ENCODE results near the gene WDR55.
"Not testable (repeated sequence)": the region's sequence is repeated elsewhere in the genome, so short reads cannot be mapped to it uniquely, and the experiment has no call there.

The WDR55 gene

DNA sequence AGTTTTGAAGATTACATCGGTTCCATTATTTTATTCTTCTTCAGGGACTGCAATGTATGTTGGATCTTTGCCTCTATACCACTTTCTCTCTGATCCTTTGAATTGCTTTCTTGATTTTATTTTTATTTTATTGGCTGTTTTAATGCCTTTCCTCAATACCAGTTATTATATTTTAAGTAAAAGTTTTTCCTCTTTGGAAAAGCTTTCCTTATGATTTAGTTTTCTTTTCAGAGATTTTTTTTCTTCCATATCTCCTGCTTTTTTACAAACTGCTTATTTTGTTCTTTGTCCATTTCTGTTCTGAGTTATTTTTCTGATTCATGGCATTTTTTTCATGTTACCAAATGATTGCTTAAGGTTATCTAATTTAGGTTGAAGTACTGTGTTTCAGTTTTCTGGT is 47.1 kb downstream of the WDR55 start:
- no peak for DNase-seq

DNA sequence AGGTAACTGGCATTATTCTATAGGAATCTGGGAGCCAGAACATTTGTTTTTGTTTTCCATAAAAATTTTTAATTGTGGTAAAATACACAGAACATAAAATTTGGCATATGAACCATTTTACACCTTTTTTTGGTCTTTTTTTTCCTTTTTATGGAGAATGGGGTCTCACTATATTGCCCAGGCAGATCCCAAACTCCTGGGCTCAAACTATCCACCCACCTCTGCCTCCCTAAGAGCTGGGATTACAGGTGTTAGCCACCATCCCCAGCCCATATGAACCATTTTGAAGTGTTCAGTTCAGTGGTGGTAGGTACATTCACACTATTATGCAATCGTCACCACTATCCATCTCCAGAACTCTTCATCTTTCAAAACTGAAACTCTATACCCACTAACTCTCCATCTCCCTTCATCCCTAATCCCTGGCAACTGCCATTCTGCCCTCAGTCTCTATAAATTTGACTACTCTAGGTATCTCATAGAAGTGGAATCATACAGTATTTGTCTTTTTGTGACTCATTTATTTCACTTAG is 48.9 kb downstream of the WDR55 start:
- DNase-seq: no peak

DNA sequence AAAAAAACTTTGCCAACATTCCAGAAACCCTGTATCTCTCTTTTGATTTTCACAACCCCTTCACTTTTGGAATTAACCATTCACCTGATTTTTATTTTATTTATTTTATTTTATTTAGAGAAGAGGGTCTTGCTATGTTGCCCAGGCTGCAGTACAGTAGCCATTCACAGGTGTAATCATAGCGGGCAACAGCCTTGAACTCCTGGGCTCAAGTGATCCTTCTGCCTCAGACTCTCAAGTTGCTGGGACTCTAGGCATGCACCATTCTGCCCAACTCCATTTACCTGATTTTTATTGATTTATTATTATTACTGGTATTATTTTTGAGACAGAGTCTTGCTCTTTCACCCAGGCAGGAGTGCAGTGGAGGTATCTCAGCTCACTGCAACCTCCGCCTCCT is 51.5 kb downstream of the WDR55 start:
- DNase-seq: not testable (repeated sequence)

DNA sequence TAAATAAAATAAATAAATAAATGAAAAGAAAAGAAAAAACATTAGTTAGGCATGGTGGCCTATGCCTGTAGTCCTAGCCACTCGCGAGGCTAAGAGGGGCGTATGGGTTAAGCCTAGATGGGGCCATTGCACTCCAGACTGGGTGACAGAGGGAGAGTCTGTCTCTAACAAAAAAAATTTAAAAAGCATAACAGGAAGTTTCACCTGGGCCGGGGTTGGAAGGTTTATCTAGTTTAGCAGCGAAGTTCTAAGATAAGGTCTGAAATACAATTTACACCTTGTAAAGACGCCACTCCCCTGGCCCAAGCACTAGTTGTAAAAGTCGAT is 53.5 kb downstream of the WDR55 start:
- no peak for DNase-seq

DNA sequence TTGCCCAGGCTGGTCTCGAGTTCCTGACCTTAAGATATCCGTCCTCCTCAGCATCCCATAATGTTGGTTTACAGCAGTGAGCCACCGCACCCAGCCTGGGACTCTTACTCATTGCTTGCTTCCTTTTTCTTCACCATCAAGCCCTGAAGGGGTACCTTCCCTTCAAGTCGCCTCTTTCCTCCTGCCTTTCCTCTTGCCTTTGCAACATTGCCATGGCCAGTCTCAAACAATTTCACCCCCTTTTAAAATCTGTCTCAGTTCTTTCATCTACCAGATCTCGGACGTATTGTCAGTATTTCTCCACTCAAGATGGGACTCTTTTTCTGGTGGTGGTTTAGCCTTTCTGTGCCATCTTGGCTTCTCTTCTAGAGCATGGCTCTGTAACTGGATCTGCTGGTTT is 56.0 kb downstream of the WDR55 start:
- not testable (repeated sequence) for DNase-seq

DNA sequence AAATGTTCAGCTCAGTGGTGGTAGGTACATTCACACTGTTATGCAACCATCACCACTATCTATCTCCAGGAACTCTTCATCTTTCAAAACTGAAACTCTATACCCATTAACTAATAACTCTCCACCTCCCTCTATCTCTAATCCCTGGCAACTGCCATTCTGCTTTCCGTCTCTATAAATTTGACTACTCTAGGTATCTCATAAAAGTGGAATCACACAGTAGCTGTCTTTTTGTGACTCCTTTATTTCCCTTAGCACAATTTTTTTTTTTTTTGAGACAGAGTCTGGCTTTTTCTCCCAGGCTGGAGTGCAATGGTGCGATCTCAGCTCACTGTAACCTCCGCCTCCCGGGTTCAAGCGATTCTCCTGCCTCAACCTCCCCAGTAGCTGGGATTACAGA is 56.7 kb downstream of the WDR55 start:
- peak; percentile 8 for DNase-seq

Data from NCI-H82 (cell line).